A673 (cell line): ENCODE measurements around the gene POU2AF3.

ENCODE experiments used
- EZH2 ChIP-seq: fragments of 200-600 bp; sonication (generic); IDR thresholded peaks from 2 replicates; pipeline ENCODE4 v1.6.1; 2017; ENCODE audit warnings: borderline replicate concordance, low read depth, mild to moderate bottlenecking, mixed read lengths, antibody characterized with exemption, low read length; ENCODE audit not compliant: poor library complexity, severe bottlenecking
- TF ChIP-seq, protein P1 (sequence below): fragments of 300-800, 200-600 bp; sonication (generic); conservative IDR thresholded peaks from 2 replicates; pipeline ENCODE4 v1.5.1; 2017; ENCODE audit warnings: low read depth, mild to moderate bottlenecking, antibody characterized with exemption, low read length, moderate library complexity, mixed read lengths

DNA sequence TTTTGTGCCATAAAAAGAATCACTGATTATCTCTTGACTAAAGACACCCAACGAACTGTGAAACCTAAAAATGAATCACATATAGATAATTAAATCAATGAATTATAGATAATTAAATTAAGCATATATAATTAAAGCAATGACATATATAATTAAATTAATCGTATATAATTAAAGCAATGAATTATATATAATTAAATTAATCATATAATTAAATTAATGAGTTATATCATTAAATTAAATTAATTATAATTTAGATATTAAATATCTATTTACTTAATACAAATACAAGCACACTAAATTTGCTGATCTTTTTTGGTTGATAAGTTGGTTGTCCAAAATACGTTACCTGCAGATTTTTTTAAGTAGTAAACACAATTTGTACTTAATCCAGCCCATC, 49.8 kb downstream of the POU2AF3 start:
- no peak for TF ChIP-seq EZH2
- TF ChIP-seq, protein P1, sequence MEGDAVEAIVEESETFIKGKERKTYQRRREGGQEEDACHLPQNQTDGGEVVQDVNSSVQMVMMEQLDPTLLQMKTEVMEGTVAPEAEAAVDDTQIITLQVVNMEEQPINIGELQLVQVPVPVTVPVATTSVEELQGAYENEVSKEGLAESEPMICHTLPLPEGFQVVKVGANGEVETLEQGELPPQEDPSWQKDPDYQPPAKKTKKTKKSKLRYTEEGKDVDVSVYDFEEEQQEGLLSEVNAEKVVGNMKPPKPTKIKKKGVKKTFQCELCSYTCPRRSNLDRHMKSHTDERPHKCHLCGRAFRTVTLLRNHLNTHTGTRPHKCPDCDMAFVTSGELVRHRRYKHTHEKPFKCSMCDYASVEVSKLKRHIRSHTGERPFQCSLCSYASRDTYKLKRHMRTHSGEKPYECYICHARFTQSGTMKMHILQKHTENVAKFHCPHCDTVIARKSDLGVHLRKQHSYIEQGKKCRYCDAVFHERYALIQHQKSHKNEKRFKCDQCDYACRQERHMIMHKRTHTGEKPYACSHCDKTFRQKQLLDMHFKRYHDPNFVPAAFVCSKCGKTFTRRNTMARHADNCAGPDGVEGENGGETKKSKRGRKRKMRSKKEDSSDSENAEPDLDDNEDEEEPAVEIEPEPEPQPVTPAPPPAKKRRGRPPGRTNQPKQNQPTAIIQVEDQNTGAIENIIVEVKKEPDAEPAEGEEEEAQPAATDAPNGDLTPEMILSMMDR, result no peak
